ENCODE data around the gene TRPM8.

Gene TRPM8

DNA sequence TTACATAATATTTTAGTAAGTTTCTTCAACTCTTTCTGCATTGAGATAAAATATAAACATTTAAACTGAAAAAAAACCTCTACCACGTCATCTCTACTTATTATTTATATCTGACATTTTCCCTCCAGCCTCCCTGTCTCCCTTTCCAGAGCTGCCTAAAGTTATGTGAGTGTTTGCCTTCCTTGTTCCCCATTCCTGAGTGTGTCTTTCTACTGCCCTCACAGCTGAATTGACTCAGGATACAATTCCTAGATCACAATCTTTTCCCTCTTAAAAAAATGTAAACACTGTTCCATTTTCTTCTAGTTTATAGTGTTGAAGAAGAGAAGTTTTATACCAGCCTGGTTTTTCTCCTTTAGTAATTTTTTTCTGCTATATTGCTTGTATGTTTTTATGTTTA is 5.3 kb downstream of the TRPM8 start:
- Mint-ChIP-seq H3K27ac (no peak overlapping the region), H3K4me1 (ENCODE audit: low read depth) (no peaks in the 10 kb centered on the region), H3K9me3 (no peaks in the 10 kb centered on the region), H3K4me3 (no peak overlapping the region), H3K36me3 (ENCODE audit: low read depth) (no peaks in the 10 kb centered on the region), H3K27me3 (peaks cover 8% of the 10 kb centered on the region)
- intact Hi-C loops (cut with micrococcal nuclease), result no loop called here

GRCh38 chr2:233925402-233925801 is 8.2 kb downstream of the TRPM8 start:
- Mint-ChIP-seq H3K9me3 (no peaks in the 10 kb centered on the region), H3K27ac (no peak overlapping the region), H3K4me1 (ENCODE audit: low read depth) (no peaks in the 10 kb centered on the region), H3K27me3 (peaks cover 8% of the 10 kb centered on the region), H3K4me3 (no peak overlapping the region), H3K36me3 (ENCODE audit: low read depth) (no peaks in the 10 kb centered on the region)
- intact Hi-C loops (cut with micrococcal nuclease), result no loop called here

DNA sequence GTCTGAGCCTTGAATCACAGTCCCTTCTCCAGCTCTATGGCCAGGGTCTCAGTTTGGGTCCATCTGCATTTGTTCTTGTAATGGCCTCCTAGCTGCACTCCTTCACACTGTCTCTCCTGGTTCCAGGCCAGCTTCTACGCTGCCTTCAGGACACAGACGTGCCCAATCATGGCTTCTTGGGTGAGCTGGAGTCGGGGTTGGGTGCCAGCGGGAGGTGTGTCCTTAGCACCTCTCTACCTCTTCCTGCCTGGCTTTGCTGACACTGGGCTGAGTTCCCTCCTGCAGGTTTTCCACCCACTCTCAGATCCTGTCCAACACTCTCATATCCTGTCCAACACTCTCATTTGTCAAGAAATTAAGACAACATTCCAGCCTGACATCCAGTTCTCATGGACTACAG is 9.6 kb downstream of the TRPM8 start:
- H3K9me3 Mint-ChIP-seq, result no peaks in the 10 kb centered on the region
- intact Hi-C loops (cut with micrococcal nuclease), result no loop called here
- peaks cover 8% of the 10 kb centered on the region for H3K27me3 Mint-ChIP-seq
- no peak overlapping the region for H3K4me3 Mint-ChIP-seq
- no peaks in the 10 kb centered on the region for H3K36me3 Mint-ChIP-seq (ENCODE audit: low read depth)
- no peaks in the 10 kb centered on the region for H3K4me1 Mint-ChIP-seq (ENCODE audit: low read depth)
- no peak overlapping the region for H3K27ac Mint-ChIP-seq

- Mint-ChIP-seq H3K4me3 (no peak overlapping the region), H3K4me1 (ENCODE audit: low read depth) (no peaks in the 10 kb centered on the region), H3K27ac (no peak overlapping the region), H3K9me3 (no peaks in the 10 kb centered on the region), H3K36me3 (ENCODE audit: low read depth) (no peaks in the 10 kb centered on the region), H3K27me3 (peaks cover 8% of the 10 kb centered on the region)
- intact Hi-C loops (cut with micrococcal nuclease), result no loop called here
Observed at GRCh38 chr2:233928594-233929351, 11.6 kb downstream of the TRPM8 start.

DNA sequence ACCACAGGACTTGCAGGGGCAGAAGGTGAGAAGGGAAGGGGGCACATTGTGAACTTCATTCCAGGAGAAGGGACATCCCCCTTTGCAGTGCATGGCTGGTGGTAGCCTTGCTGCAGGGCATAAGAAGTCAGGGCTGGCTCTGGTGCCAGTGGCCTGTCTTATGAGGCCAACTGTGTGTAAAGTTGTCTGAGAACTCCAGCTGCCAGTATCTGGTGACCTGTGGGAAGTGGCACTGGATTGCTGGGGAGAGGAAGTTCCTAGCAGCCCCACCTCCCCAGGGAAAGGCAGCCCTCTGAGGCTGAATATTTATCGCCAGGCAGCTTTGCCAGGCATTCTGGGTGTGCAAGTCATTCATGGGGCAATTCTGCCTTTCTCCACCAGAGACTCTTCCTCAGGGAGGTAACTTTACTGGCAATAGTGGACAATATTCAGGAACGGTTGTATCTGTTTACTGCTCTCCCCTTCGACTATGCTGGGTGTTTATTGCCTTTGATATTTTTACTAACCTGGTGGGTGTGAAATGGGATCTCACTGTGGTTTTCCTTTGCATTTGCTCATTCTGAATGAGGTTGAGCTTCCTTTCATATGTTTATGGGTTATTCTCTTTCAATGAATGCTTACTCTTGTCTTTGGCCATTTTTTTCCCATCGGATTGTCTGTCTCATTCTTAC is 12.3 kb downstream of the TRPM8 start:
- H3K27ac Mint-ChIP-seq, result no peak overlapping the region
- intact Hi-C loops (cut with micrococcal nuclease), result no loop called here
- H3K4me3 Mint-ChIP-seq, result no peak overlapping the region
- peaks cover 8% of the 10 kb centered on the region for H3K27me3 Mint-ChIP-seq
- no peaks in the 10 kb centered on the region for H3K9me3 Mint-ChIP-seq
- no peaks in the 10 kb centered on the region for H3K4me1 Mint-ChIP-seq (ENCODE audit: low read depth)
- no peaks in the 10 kb centered on the region for H3K36me3 Mint-ChIP-seq (ENCODE audit: low read depth)

- H3K4me3 Mint-ChIP-seq, result no peak overlapping the region
- intact Hi-C loops (cut with micrococcal nuclease), result no loop called here
- H3K36me3 Mint-ChIP-seq (ENCODE audit: low read depth), result no peaks in the 10 kb centered on the region
- H3K9me3 Mint-ChIP-seq, result no peaks in the 10 kb centered on the region
- H3K27me3 Mint-ChIP-seq, result peaks cover 24% of the 10 kb centered on the region
- no peak overlapping the region for H3K27ac Mint-ChIP-seq
- peaks cover 5% of the 10 kb centered on the region for H3K4me1 Mint-ChIP-seq (ENCODE audit: low read depth)
Observed at GRCh38 chr2:233934524-233934923, 17.4 kb downstream of the TRPM8 start.

GRCh38 chr2:233935426-233935825 is 18.3 kb downstream of the TRPM8 start:
- Mint-ChIP-seq H3K4me1 (ENCODE audit: low read depth) (peaks cover 5% of the 10 kb centered on the region), H3K9me3 (peaks cover 2% of the 10 kb centered on the region), H3K27ac (no peak overlapping the region), H3K27me3 (peaks cover 33% of the 10 kb centered on the region), H3K4me3 (no peak overlapping the region), H3K36me3 (ENCODE audit: low read depth) (no peaks in the 10 kb centered on the region)
- intact Hi-C loops (cut with micrococcal nuclease), result no loop called here

DNA sequence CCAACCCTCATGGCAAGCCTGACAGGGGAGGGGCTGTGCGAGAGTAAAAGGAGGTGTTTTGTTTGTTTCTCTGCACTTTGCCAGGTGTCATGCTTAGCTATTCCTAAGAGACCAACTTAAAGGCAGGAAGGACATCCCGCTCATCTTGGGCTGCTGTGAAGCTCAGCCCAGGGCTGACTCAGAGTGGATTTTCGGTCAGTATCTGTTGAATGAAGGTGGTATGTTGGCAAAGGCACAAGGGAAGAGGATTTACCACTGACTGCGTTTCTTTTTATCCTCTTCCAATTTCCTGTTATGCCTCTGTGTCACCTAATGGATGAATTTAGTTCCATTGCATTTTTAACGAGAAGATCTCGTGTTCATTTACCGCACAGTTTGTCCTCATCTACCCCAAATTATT is 18.9 kb downstream of the TRPM8 start:
- intact Hi-C loops (cut with micrococcal nuclease), result no loop called here
- H3K27me3 Mint-ChIP-seq, result peaks cover 40% of the 10 kb centered on the region
- peaks cover 10% of the 10 kb centered on the region for H3K4me1 Mint-ChIP-seq (ENCODE audit: low read depth)
- no peak overlapping the region for H3K4me3 Mint-ChIP-seq
- H3K9me3 Mint-ChIP-seq, result peaks cover 8% of the 10 kb centered on the region
- no peaks in the 10 kb centered on the region for H3K36me3 Mint-ChIP-seq (ENCODE audit: low read depth)
- H3K27ac Mint-ChIP-seq, result no peak overlapping the region

DNA sequence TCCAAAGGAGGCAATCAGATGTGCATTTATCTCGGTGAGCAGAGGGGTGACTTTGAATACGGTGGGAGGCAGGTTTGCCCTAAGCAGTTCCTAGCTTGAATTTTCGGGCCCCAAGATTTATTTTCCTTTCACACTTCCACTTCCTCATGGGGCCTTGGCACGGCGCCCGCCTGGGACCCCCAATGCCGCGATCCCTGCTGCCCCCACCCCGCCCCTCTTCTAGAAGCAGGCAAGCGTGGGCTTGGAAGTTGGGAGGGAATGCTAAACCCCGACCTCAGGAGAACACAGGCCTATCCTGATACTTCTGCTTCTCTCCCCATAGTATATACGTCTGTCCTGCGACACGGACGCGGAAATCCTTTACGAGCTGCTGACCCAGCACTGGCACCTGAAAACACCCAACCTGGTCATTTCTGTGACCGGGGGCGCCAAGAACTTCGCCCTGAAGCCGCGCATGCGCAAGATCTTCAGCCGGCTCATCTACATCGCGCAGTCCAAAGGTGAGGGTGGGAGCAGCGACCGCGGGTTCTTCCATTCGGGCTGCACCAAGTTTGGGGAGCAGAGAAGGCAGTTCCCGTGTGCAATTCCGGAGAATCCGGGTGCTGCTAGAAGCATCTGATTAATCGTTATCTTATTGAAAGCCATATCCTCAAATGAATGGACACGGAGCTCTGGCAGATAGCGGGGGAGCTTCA is 21.6 kb downstream of the TRPM8 start:
- H3K27me3 Mint-ChIP-seq, result peaks cover 40% of the 10 kb centered on the region
- no peak overlapping the region for H3K4me3 Mint-ChIP-seq

GRCh38 chr2:233940376-233941276 is 23.5 kb downstream of the TRPM8 start:
- Mint-ChIP-seq H3K9me3 (peaks cover 8% of the 10 kb centered on the region), H3K36me3 (ENCODE audit: low read depth) (no peaks in the 10 kb centered on the region), H3K4me1 (ENCODE audit: low read depth) (peaks cover 10% of the 10 kb centered on the region), H3K4me3 (no peak overlapping the region), H3K27me3 (peaks cover 38% of the 10 kb centered on the region), H3K27ac (no peak overlapping the region)
- intact Hi-C loops (cut with micrococcal nuclease), result no loop called here

More for the DNA sequence above, 21.6 kb downstream of the TRPM8 start:
- H3K27ac Mint-ChIP-seq, result no peak overlapping the region
- peaks cover 8% of the 10 kb centered on the region for H3K9me3 Mint-ChIP-seq
- H3K4me1 Mint-ChIP-seq (ENCODE audit: low read depth), result peaks cover 10% of the 10 kb centered on the region
- intact Hi-C loops (cut with micrococcal nuclease), result no loop called here
- no peaks in the 10 kb centered on the region for H3K36me3 Mint-ChIP-seq (ENCODE audit: low read depth)

DNA sequence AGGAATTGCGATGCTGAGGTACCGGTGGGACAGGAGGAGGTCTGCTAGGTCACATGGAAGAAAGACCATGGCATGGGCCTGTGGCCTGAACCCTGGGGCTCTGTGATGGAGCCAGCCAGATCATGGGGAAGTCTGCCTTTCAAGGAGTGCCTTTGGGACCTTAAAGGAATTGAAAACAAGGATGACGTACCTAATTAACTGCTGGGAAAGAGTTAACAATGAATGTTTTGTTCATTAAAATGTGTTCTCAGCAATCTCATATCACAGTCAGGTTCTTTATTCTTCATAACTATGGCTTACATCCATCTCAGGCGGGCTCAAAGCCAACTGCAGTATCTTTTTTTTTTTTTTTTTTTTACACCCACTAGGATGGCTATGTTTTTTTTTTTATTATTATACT is 25.6 kb downstream of the TRPM8 start:
- peaks cover 32% of the 10 kb centered on the region for H3K27me3 Mint-ChIP-seq
- no peak overlapping the region for H3K4me3 Mint-ChIP-seq
- intact Hi-C loops (cut with micrococcal nuclease), result no loop called here
- H3K4me1 Mint-ChIP-seq (ENCODE audit: low read depth), result peaks cover 10% of the 10 kb centered on the region
- H3K27ac Mint-ChIP-seq, result no peak overlapping the region
- H3K36me3 Mint-ChIP-seq (ENCODE audit: low read depth), result no peaks in the 10 kb centered on the region
- H3K9me3 Mint-ChIP-seq, result peaks cover 8% of the 10 kb centered on the region

DNA sequence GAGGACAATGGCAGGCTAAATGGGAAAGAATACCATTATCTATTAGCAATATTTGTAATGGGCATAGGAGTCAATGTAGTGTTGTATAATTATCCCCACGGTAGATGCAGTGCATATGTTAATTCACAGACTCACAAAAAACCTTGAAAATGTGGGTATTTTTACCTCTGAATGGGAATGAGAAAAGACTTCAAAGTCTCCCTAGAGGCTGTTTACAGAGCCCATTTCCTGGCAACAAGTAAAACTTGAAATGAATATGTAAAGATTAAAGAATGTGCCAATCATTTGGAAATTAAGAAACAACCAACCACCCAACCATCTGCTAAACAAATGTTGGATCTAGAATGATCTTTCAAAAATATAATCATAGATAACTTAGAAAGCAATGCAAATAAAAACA is 27.1 kb downstream of the TRPM8 start:
- H3K4me3 Mint-ChIP-seq, result no peak overlapping the region
- H3K27ac Mint-ChIP-seq, result no peak overlapping the region
- H3K4me1 Mint-ChIP-seq (ENCODE audit: low read depth), result peaks cover 5% of the 10 kb centered on the region
- H3K9me3 Mint-ChIP-seq, result peaks cover 8% of the 10 kb centered on the region
- H3K36me3 Mint-ChIP-seq (ENCODE audit: low read depth), result no peaks in the 10 kb centered on the region
- intact Hi-C loops (cut with micrococcal nuclease), result no loop called here
- peaks cover 17% of the 10 kb centered on the region for H3K27me3 Mint-ChIP-seq

- peaks cover 5% of the 10 kb centered on the region for H3K4me1 Mint-ChIP-seq (ENCODE audit: low read depth)
- H3K27me3 Mint-ChIP-seq, result peaks cover 13% of the 10 kb centered on the region
- H3K9me3 Mint-ChIP-seq, result peaks cover 8% of the 10 kb centered on the region
- no peaks in the 10 kb centered on the region for H3K36me3 Mint-ChIP-seq (ENCODE audit: low read depth)
- no peak overlapping the region for H3K27ac Mint-ChIP-seq
- intact Hi-C loops (cut with micrococcal nuclease), result no loop called here
- no peak overlapping the region for H3K4me3 Mint-ChIP-seq
Observed at GRCh38 chr2:233944722-233945121, 27.5 kb downstream of the TRPM8 start.

All from dendritic cell treated with granulocyte-macrophage colony-stimulating factor and Interleukin-4, amounts not matched to agents 40 ng/mL and 50 ng/mL, for 4 days (primary cell).